Measurements from ENCODE around the gene TMEM30B.

GRCh38 chr14:61255968-61256367 is 25.2 kb downstream of the TMEM30B start:
- no peak for TF ChIP-seq CTCF (IDR thresholded peaks at IDR 0.05)
- no peak for TF ChIP-seq POLR2A (IDR thresholded peaks at IDR 0.05)
- no peak for TF ChIP-seq EP300 (IDR thresholded peaks at IDR 0.05)
